ENCODE results near the gene ABLIM1. TPM values are rescaled to one million over a fixed set of nuclear protein-coding genes. Genes with fewer than 3 reads are reported as not detected.

Gene ABLIM1
- total RNA-seq, 1 experiment from 2014 or later, result 34.0 TPM

DNA sequence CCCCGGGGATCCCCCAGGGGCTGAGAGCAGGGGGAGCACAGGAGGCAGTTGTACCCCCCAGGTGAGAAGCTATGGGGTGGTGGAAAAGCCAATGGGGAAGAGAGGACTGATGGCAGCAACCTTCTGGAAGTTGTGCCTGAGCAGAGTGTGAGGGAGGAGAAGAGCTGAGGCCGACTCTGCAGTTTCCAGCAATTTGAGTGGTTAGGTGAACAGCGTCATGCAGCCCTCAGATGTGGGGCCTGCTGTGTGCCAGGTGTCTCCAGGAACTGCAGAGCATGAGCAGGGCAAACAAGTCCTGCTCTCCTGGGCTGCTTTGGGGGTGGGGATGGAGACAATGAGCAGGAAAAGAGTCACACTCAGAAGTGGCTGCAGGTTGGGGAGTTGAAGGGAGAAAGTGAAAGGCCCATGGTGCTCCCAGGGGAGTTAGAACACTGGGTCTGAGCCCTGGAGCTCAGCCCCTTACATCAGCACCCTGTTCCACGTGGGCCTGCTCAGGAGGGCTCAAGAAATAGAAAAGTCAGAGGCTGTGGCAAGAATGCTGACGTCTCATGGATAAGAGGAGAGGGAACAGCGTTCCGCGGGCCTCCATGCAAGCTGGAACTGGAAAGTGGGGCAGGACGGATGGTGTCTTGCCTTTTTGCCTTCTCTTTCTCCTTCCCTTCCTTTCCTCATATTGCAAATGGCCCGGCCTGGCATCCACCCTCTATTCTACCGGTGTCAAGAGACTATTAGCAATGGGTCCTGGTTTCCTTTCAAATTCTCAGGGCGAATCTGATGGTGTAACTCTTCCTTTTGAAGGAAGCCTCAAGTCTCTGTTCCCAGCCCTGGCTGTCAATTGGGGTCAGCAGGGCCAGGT is 249.7 kb downstream of the ABLIM1 start:
- no TSS peak for BruUV-seq (replicated peaks)
- CTCF ChIA-PET, result interaction anchor here (0.5 kb wide), 1 partner anchor 53 kb away, joined by 4 read pairs; no protein-coding TSS in a partner anchor

DNA sequence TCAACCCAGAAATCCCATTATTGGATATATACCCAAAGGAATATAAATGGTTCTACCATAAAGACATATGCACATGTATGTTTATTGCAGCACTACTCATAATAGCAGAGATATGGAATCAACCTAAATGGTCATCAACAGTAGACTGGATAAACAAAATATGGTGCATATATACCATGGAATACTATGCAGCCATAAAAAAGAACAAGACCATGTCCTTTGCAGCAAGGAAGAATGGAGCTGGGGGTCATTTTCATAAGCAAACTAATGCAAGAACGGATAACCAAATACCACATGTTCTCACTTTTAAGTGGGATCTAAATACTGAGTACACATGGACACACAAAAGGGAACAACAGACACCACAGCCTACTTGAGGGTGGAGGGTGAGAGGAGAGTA is 251.6 kb downstream of the ABLIM1 start:
- CTCF ChIA-PET, result no interaction called here
- intact Hi-C loops (cut with micrococcal nuclease; ENCODE audit: unreplicated experiment), result no loop called here
- no peak overlapping the region for H3K27ac ChIP-seq (ENCODE audit: low read depth, low read length, poor library complexity, severe bottlenecking)
- H3K4me3 ChIP-seq (ENCODE audit: low read depth, low read length, poor library complexity, severe bottlenecking), result no peak overlapping the region
- TF ChIP-seq, protein P1, sequence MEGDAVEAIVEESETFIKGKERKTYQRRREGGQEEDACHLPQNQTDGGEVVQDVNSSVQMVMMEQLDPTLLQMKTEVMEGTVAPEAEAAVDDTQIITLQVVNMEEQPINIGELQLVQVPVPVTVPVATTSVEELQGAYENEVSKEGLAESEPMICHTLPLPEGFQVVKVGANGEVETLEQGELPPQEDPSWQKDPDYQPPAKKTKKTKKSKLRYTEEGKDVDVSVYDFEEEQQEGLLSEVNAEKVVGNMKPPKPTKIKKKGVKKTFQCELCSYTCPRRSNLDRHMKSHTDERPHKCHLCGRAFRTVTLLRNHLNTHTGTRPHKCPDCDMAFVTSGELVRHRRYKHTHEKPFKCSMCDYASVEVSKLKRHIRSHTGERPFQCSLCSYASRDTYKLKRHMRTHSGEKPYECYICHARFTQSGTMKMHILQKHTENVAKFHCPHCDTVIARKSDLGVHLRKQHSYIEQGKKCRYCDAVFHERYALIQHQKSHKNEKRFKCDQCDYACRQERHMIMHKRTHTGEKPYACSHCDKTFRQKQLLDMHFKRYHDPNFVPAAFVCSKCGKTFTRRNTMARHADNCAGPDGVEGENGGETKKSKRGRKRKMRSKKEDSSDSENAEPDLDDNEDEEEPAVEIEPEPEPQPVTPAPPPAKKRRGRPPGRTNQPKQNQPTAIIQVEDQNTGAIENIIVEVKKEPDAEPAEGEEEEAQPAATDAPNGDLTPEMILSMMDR (conservative IDR thresholded peaks at IDR 0.05; ENCODE audit: low read depth, low read length), result no peak
- TF ChIP-seq EZH2 (IDR thresholded peaks at IDR 0.05; ENCODE audit: borderline replicate concordance, low read depth, low read length, poor library complexity, severe bottlenecking), result no peak
- no TSS peak for BruUV-seq (replicated peaks)
- POLR2A ChIA-PET (ENCODE audit: low non-redundant PET), result no interaction called here
- no peaks in the 10 kb centered on the region for H3K4me1 ChIP-seq (ENCODE audit: insufficient read depth, low read length, poor library complexity, severe bottlenecking)
- H3K36me3 ChIP-seq (ENCODE audit: insufficient read depth, low read length, poor library complexity, severe bottlenecking), result no peaks in the 10 kb centered on the region
- H3K9me3 ChIP-seq (ENCODE audit: low read depth, low read length, poor library complexity, severe bottlenecking), result no peaks in the 10 kb centered on the region
- peaks cover 47% of the 10 kb centered on the region for H3K27me3 ChIP-seq (replicated peaks; ENCODE audit: insufficient read depth, low read depth, low read length, poor library complexity)
- no peak for DNase-seq (ENCODE audit: low spot score)

More for the DNA sequence above, 249.7 kb downstream of the ABLIM1 start:
- Histone ChIP-seq H3K36me3 (ENCODE audit: insufficient read depth, low read length, poor library complexity, severe bottlenecking) (no peaks in the 10 kb centered on the region), H3K4me1 (ENCODE audit: insufficient read depth, low read length, poor library complexity, severe bottlenecking) (no peaks in the 10 kb centered on the region), H3K4me3 (ENCODE audit: low read depth, low read length, poor library complexity, severe bottlenecking) (no peak overlapping the region), H3K9me3 (ENCODE audit: low read depth, low read length, poor library complexity, severe bottlenecking) (no peaks in the 10 kb centered on the region), H3K27me3 (replicated peaks; ENCODE audit: insufficient read depth, low read depth, low read length, poor library complexity) (peaks cover 28% of the 10 kb centered on the region), H3K27ac (ENCODE audit: low read depth, low read length, poor library complexity, severe bottlenecking) (no peak overlapping the region)
- intact Hi-C loops (cut with micrococcal nuclease; ENCODE audit: unreplicated experiment), result no loop called here
- POLR2A ChIA-PET (ENCODE audit: low non-redundant PET), result no interaction called here
- TF ChIP-seq, protein P1 (conservative IDR thresholded peaks at IDR 0.05; ENCODE audit: low read depth, low read length), result no peak
- TF ChIP-seq EZH2 (IDR thresholded peaks at IDR 0.05; ENCODE audit: borderline replicate concordance, low read depth, low read length, poor library complexity, severe bottlenecking), result no peak
- no peak for DNase-seq (ENCODE audit: low spot score)

GRCh38 chr10:114405011-114405350 is 253.1 kb downstream of the ABLIM1 start:
- POLR2A ChIA-PET (ENCODE audit: low non-redundant PET), result no interaction called here

More at GRCh38 chr10:114405011-114405350, 253.1 kb downstream of the ABLIM1 start:
- Histone ChIP-seq H3K9me3 (ENCODE audit: low read depth, low read length, poor library complexity, severe bottlenecking) (no peaks in the 10 kb centered on the region), H3K4me1 (ENCODE audit: insufficient read depth, low read length, poor library complexity, severe bottlenecking) (no peaks in the 10 kb centered on the region), H3K27me3 (replicated peaks; ENCODE audit: insufficient read depth, low read depth, low read length, poor library complexity) (peaks cover 62% of the 10 kb centered on the region), H3K36me3 (ENCODE audit: insufficient read depth, low read length, poor library complexity, severe bottlenecking) (no peaks in the 10 kb centered on the region), H3K4me3 (ENCODE audit: low read depth, low read length, poor library complexity, severe bottlenecking) (no peak overlapping the region), H3K27ac (ENCODE audit: low read depth, low read length, poor library complexity, severe bottlenecking) (no peak overlapping the region)
- intact Hi-C loops (cut with micrococcal nuclease; ENCODE audit: unreplicated experiment), result no loop called here
- DNase-seq (ENCODE audit: low spot score), result no peak
- no TSS peak for BruUV-seq (replicated peaks)
- TF ChIP-seq, protein P1 (conservative IDR thresholded peaks at IDR 0.05; ENCODE audit: low read depth, low read length), result no peak
- TF ChIP-seq EZH2 (IDR thresholded peaks at IDR 0.05; ENCODE audit: borderline replicate concordance, low read depth, low read length, poor library complexity, severe bottlenecking), result no peak
- CTCF ChIA-PET, result no interaction called here
